Measurements from ENCODE around the gene SAMD7. TPM values are rescaled to one million over a fixed set of nuclear protein-coding genes. Genes with fewer than 3 reads are reported as not detected.

SAMD7 gene
- not detected for total RNA-seq (2021; fragmentation: NEBNext Ultra II Directional; extraction: Animal tissue kit (Norgen Biotek cat#: 25700))
- long read RNA-seq, result 0 reads

GRCh38 chr3:169911272-169911671 lies at the start of gene SAMD7:
SAMD7 (plus strand) TSS chr3:169911572; CDS start chr3:169919499, 7,927 bp downstream.
- no peak for TF ChIP-seq CTCF (IDR thresholded peaks at IDR 0.05)
- Mint-ChIP-seq H3K27ac (no peak within 1 kb of the TSS), H3K9me3 (no peaks in the 10 kb centered on the region), H3K4me3 (no peak within 1 kb of the TSS), H3K27me3 (ENCODE audit: insufficient read depth) (peaks cover 8% of the 10 kb centered on the region; the same call in 1 of the 2 replicates), H3K36me3 (ENCODE audit: low read depth) (no peaks in the 10 kb centered on the region), H3K4me1 (ENCODE audit: low read depth) (peaks cover 9% of the 10 kb centered on the region)
- no peak for DNase-seq

DNA sequence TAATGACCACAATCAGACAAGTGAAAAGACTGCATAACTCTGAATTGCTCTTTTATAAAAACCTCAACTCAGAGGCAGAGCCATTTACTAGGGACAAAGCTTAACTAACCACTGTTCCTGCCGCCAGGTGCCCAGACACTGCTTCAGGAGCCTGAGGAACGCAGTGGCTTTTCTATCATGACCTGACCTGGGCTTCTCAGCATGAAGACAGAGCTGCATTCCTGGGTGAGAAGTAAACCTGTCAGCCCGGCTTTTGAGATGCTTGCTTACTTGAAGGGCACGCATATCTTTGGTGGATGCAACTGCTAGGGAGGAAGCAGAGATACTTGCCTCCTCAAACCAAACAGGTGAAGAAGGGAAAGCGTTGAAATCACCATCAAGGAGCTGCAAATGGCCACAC lies 49.5 kb upstream of the SAMD7 start:
- Mint-ChIP-seq H3K36me3 (ENCODE audit: low read depth) (no peaks in the 10 kb centered on the region), H3K27ac (no peak overlapping the region), H3K4me1 (ENCODE audit: low read depth) (peaks cover 6% of the 10 kb centered on the region; the same call in 1 of the 2 replicates), H3K4me3 (no peak overlapping the region), H3K9me3 (no peaks in the 10 kb centered on the region), H3K27me3 (ENCODE audit: insufficient read depth) (peaks cover 8% of the 10 kb centered on the region)
- DNase-seq, result no peak
- no peak for TF ChIP-seq CTCF (IDR thresholded peaks at IDR 0.05)

GRCh38 chr3:169863458-169863899 lies 47.9 kb upstream of the SAMD7 start:
- Mint-ChIP-seq H3K27me3 (ENCODE audit: insufficient read depth) (peaks cover 9% of the 10 kb centered on the region), H3K36me3 (ENCODE audit: low read depth) (no peaks in the 10 kb centered on the region), H3K4me1 (ENCODE audit: low read depth) (peaks cover 6% of the 10 kb centered on the region; the same call in 1 of the 2 replicates), H3K4me3 (no peak overlapping the region), H3K27ac (no peak overlapping the region), H3K9me3 (no peaks in the 10 kb centered on the region)
- TF ChIP-seq CTCF (IDR thresholded peaks at IDR 0.05), result peak; percentile 97
- peak; percentile 55 for DNase-seq

GRCh38 chr3:169864270-169864669 lies 47.1 kb upstream of the SAMD7 start:
- Mint-ChIP-seq H3K27ac (no peak overlapping the region), H3K9me3 (no peaks in the 10 kb centered on the region), H3K4me3 (no peak overlapping the region), H3K4me1 (ENCODE audit: low read depth) (peaks cover 6% of the 10 kb centered on the region; the same call in 1 of the 2 replicates), H3K27me3 (ENCODE audit: insufficient read depth) (peaks cover 9% of the 10 kb centered on the region), H3K36me3 (ENCODE audit: low read depth) (no peaks in the 10 kb centered on the region)
- TF ChIP-seq CTCF (IDR thresholded peaks at IDR 0.05), result no peak
- DNase-seq, result no peak

GRCh38 chr3:169865176-169865767 lies 46.1 kb upstream of the SAMD7 start:
- H3K27ac Mint-ChIP-seq, result no peak overlapping the region
- H3K4me3 Mint-ChIP-seq, result no peak overlapping the region
- H3K4me1 Mint-ChIP-seq (ENCODE audit: low read depth), result peaks cover 6% of the 10 kb centered on the region
- no peak for TF ChIP-seq CTCF (IDR thresholded peaks at IDR 0.05)
- H3K36me3 Mint-ChIP-seq (ENCODE audit: low read depth), result no peaks in the 10 kb centered on the region
- no peaks in the 10 kb centered on the region for H3K9me3 Mint-ChIP-seq
- peaks cover 15% of the 10 kb centered on the region for H3K27me3 Mint-ChIP-seq (ENCODE audit: insufficient read depth)
- DNase-seq, result no peak

Data from HFFc6 (cell line).